Measurements from ENCODE around the gene CDH13.

CDH13 gene

GRCh38 chr16:82945420-82946101 is 318.8 kb downstream of the CDH13 start:
- Histone ChIP-seq H3K36me3 (no peaks in the 10 kb centered on the region), H3K9me3 (ENCODE audit: severe bottlenecking) (no peaks in the 10 kb centered on the region), H3K4me3 (ENCODE audit: low read depth, low read length) (no peak overlapping the region), H3K27ac (no peak overlapping the region), H3K27me3 (ENCODE audit: insufficient read depth, low read depth, severe bottlenecking) (no peaks in the 10 kb centered on the region)
- TF ChIP-seq CTCF (IDR thresholded peaks at IDR 0.05; ENCODE audit: low read depth, low read length): no peak
- DNase-seq: no peak

- no peak for TF ChIP-seq CTCF (IDR thresholded peaks at IDR 0.05; ENCODE audit: low read depth, low read length)
- no peaks in the 10 kb centered on the region for H3K9me3 ChIP-seq (ENCODE audit: severe bottlenecking)
- H3K36me3 ChIP-seq: no peaks in the 10 kb centered on the region
Observed at GRCh38 chr16:82947698-82948097, 320.9 kb downstream of the CDH13 start.

GRCh38 chr16:82949016-82949415 is 322.2 kb downstream of the CDH13 start:
- no peak for TF ChIP-seq CTCF (IDR thresholded peaks at IDR 0.05; ENCODE audit: low read depth, low read length)
- no peak overlapping the region for H3K4me3 ChIP-seq (ENCODE audit: low read depth, low read length)

More at GRCh38 chr16:82947698-82948097, 320.9 kb downstream of the CDH13 start:
- no peak for DNase-seq
- no peak overlapping the region for H3K4me3 ChIP-seq (ENCODE audit: low read depth, low read length)
- H3K27ac ChIP-seq: no peak overlapping the region
- H3K27me3 ChIP-seq (ENCODE audit: insufficient read depth, low read depth, severe bottlenecking): no peaks in the 10 kb centered on the region

GRCh38 chr16:82953517-82953916 is 326.7 kb downstream of the CDH13 start:
- H3K4me3 ChIP-seq (ENCODE audit: low read depth, low read length): no peak overlapping the region
- no peak for DNase-seq
- no peak overlapping the region for H3K27ac ChIP-seq
- H3K36me3 ChIP-seq: no peaks in the 10 kb centered on the region
- no peak for TF ChIP-seq CTCF (IDR thresholded peaks at IDR 0.05; ENCODE audit: low read depth, low read length)
- H3K9me3 ChIP-seq (ENCODE audit: severe bottlenecking): no peaks in the 10 kb centered on the region
- no peaks in the 10 kb centered on the region for H3K27me3 ChIP-seq (ENCODE audit: insufficient read depth, low read depth, severe bottlenecking)

More at GRCh38 chr16:82949016-82949415, 322.2 kb downstream of the CDH13 start:
- Histone ChIP-seq H3K27ac (no peak overlapping the region), H3K9me3 (ENCODE audit: severe bottlenecking) (no peaks in the 10 kb centered on the region), H3K36me3 (no peaks in the 10 kb centered on the region), H3K27me3 (ENCODE audit: insufficient read depth, low read depth, severe bottlenecking) (no peaks in the 10 kb centered on the region)
- DNase-seq: no peak

- Histone ChIP-seq H3K36me3 (no peaks in the 10 kb centered on the region), H3K27me3 (ENCODE audit: insufficient read depth, low read depth, severe bottlenecking) (no peaks in the 10 kb centered on the region), H3K4me3 (ENCODE audit: low read depth, low read length) (no peak overlapping the region), H3K27ac (no peak overlapping the region), H3K9me3 (ENCODE audit: severe bottlenecking) (no peaks in the 10 kb centered on the region)
- no peak for TF ChIP-seq CTCF (IDR thresholded peaks at IDR 0.05; ENCODE audit: low read depth, low read length)
- no peak for DNase-seq
Observed at GRCh38 chr16:82954224-82954929, 327.6 kb downstream of the CDH13 start.
